Tibial nerve (tissue), 4 donors: ENCODE measurements around the gene NTF3.

Experiments used
- EP300 ChIP-seq, 2 donors: sonication (generic); formaldehyde crosslinking; IDR thresholded peaks; one replicate each; pipeline ENCODE4 v1.6.1; 2017; ENCODE audit warnings: antibody characterized with exemption in 2 of 2, mild to moderate bottlenecking in 1 of 2
- POLR2A ChIP-seq, 2 donors: fragments of 450-650 bp; IDR thresholded peaks; one replicate each; pipeline ENCODE4 v1.6.1; 2017; ENCODE audit warnings: antibody characterized with exemption in 2 of 2, mild to moderate bottlenecking in 2 of 2, moderate library complexity in 2 of 2
- TF ChIP-seq, protein P1 (sequence below), 5 experiments: fragments of 200-600 bp in 3 of 5; fragments of 450-650 bp in 2 of 5; sonication (generic) in 3 of 5; IDR thresholded peaks; one replicate each; pipeline ENCODE4 v1.5.1; 2016 to 2019; ENCODE audit warnings: antibody characterized with exemption in 5 of 5, mild to moderate bottlenecking in 3 of 5, moderate library complexity in 2 of 5

DNA sequence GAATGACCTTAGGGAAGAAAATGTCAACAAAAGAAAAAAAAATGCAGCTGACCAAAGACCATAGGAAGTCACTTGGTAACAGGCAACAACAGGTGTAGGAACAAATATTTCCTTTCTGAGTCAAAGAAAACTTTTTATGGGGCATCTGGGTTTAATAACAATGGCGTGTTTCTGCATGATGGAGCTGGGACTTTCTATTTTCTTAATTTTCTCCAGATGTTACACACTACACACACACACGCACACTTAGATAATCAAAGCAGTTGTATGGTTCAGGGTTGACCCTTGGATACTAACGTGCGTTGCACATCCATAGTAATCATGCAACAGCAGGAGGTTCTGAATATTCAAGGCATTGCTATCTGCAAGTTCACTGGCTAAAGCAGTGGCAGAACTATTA is 47.9 kb upstream of the NTF3 start:
- TF ChIP-seq, protein P1, sequence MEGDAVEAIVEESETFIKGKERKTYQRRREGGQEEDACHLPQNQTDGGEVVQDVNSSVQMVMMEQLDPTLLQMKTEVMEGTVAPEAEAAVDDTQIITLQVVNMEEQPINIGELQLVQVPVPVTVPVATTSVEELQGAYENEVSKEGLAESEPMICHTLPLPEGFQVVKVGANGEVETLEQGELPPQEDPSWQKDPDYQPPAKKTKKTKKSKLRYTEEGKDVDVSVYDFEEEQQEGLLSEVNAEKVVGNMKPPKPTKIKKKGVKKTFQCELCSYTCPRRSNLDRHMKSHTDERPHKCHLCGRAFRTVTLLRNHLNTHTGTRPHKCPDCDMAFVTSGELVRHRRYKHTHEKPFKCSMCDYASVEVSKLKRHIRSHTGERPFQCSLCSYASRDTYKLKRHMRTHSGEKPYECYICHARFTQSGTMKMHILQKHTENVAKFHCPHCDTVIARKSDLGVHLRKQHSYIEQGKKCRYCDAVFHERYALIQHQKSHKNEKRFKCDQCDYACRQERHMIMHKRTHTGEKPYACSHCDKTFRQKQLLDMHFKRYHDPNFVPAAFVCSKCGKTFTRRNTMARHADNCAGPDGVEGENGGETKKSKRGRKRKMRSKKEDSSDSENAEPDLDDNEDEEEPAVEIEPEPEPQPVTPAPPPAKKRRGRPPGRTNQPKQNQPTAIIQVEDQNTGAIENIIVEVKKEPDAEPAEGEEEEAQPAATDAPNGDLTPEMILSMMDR (IDR thresholded peaks at IDR 0.05), result no peak
- TF ChIP-seq POLR2A (IDR thresholded peaks at IDR 0.05) (no peak), EP300 (IDR thresholded peaks at IDR 0.05) (no peak)
